RWPE1 (cell line): ENCODE data around the gene MC1R.

Source experiments
- CTCF ChIA-PET: fragments of 350-600 bp; sonication (Branson Sonifier 250); formaldehyde crosslinking; extraction: SDS; loops from one replicate; lab custom pipeline; 2021; lab: Yijun Ruan, JAX
- POLR2A ChIA-PET: fragments of 400-600 bp; formaldehyde crosslinking; extraction: SDS; loops from one replicate; lab custom pipeline; 2020; ENCODE audit warnings: antibody characterized with exemption; ENCODE audit not compliant: low non-redundant PET; lab: Yijun Ruan, JAX
- DNase-seq: peaks from one replicate; pipeline ENCODE4 v3.0.0; 2012; ENCODE audit warnings: low spot score
- H3K27ac ChIP-seq: fragments of 450-650 bp; 2 replicates; pipeline ENCODE4 v1.5.1; 2017
- CTCF ChIP-seq: fragments of 450-650 bp; conservative IDR thresholded peaks from 2 replicates; pipeline ENCODE4 v1.5.1; 2017; ENCODE audit warnings: low read depth, mild to moderate bottlenecking

Gene MC1R

DNA sequence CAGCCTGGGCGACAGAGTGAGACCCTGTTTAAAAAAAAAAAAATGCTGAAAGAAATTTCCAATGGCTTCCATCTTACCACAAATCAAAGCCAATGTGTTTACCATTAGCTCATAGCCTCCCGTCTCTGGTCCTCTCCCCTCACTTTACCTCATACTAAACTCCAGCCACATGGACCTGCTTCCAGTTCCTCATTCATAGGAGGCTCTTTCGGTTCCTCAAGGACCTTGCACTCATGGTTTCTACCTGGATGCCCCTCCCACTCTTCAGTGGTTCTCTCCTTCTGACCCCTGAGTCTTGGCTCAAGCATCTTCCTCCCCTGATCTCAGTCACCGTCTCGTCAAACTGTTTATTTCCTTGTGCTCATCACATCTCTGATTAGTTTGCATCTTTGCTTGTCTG is 26.1 kb downstream of the MC1R start:
- DNase-seq, result no peak
- H3K27ac ChIP-seq, result no peak overlapping the region
- ChIA-PET CTCF (interaction anchor here (0.6 to 0.7 kb wide), 2 partner anchors 28 kb away, joined by 4 to 6 read pairs; no protein-coding TSS in a partner anchor), POLR2A (no interaction called here)
- no peak for TF ChIP-seq CTCF

- no peak for DNase-seq
- no peak for TF ChIP-seq CTCF
- H3K27ac ChIP-seq, result no peak overlapping the region
- POLR2A ChIA-PET, result no interaction called here
- CTCF ChIA-PET, result no interaction called here
These were observed 27.0 kb downstream of the MC1R start for GRCh38 chr16:89945654-89946053.

- no peak for DNase-seq
- no peak overlapping the region for H3K27ac ChIP-seq
- ChIA-PET POLR2A (no interaction called here), CTCF (no interaction called here)
- no peak for TF ChIP-seq CTCF
These were observed 27.9 kb downstream of the MC1R start for GRCh38 chr16:89946515-89946914.

DNA sequence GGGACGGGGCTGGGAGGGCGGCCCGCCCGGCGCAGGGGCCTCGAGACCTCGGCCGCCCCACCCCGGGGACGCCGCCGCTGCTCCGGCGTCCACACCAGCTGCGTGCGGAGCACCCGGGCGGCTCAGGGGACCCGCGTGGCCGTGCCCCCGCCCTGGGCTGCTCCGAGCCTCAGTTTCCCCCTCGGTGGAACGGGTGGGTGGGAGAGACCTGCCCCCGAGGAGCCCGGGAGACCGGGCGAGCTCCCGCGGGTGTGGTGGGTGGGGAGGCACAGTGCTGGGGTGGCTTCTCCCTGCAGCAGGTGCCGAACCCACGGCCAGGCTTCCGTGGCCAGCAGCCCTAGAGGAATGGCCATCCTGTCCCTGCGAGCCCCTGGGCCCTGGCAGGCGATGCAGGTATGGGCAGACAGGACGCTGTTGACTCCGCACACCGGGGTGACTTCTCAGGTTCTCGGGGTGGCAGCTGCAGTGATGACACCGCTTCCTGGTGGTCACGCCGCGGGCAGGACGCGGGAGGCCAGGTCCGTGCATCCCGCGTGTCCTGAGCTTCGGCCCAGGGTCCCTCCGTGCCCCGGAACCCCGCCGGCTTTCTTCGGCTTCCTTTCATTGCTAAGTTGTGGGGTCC is 30.6 kb downstream of the MC1R start:
- ChIA-PET POLR2A (no interaction called here), CTCF (interaction anchor here (0.6 kb wide), 1 partner anchor 77 kb away, joined by 5 read pairs; no protein-coding TSS in a partner anchor)
- peak overlapping the region; percentile 38 for H3K27ac ChIP-seq
- no peak for DNase-seq
- TF ChIP-seq CTCF, result no peak

DNA sequence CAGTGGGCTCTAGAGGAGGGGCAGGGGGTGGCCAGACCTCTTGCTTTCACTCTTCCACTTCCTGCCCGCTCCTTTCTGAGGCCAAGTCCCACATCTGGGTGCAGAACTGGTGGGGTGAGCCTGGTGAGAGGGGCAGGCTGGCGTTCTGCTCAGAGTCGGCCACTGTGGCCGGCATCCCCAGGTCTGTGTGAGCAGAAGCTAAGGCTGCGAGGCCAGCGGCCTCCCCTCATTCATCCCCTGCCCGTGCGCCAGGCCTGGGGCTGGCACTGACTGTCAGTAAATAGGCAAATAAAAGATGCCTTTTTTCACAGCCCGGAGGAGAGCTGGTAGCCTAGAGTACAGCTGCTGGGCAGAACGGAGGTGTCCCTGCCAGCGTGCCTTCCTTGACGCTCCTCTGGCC is 31.1 kb downstream of the MC1R start:
- ChIA-PET POLR2A (no interaction called here), CTCF (interaction anchor here (0.6 kb wide), 1 partner anchor 1416 kb away, joined by 3 read pairs; no protein-coding TSS in a partner anchor)
- no peak for DNase-seq
- peak overlapping the region; percentile 38 for H3K27ac ChIP-seq
- no peak for TF ChIP-seq CTCF

- POLR2A ChIA-PET, result interaction anchor here (0.8 kb wide), 1 partner anchor 29 kb away, joined by 4 read pairs; no protein-coding TSS in a partner anchor
- no peak overlapping the region for H3K27ac ChIP-seq
- DNase-seq, result no peak
- CTCF ChIA-PET, result no interaction called here
- no peak for TF ChIP-seq CTCF
These were observed 32.8 kb downstream of the MC1R start for GRCh38 chr16:89951509-89951908.
